NCI-H82 treated with DMSO at 0.1 percent for 48 hours (cell line): ENCODE data around the gene RNF152.
A peak's percentile ranks its signal among the peaks of the same experiment; 100 is the strongest.

ENCODE experiments used
- DNase-seq: peaks from one replicate; lab custom pipeline; 2025; ENCODE audit not compliant: unreplicated experiment; lab: John Stamatoyannopoulos, UW

Gene RNF152, protein sequence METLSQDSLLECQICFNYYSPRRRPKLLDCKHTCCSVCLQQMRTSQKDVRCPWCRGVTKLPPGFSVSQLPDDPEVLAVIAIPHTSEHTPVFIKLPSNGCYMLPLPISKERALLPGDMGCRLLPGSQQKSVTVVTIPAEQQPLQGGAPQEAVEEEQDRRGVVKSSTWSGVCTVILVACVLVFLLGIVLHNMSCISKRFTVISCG

DNA sequence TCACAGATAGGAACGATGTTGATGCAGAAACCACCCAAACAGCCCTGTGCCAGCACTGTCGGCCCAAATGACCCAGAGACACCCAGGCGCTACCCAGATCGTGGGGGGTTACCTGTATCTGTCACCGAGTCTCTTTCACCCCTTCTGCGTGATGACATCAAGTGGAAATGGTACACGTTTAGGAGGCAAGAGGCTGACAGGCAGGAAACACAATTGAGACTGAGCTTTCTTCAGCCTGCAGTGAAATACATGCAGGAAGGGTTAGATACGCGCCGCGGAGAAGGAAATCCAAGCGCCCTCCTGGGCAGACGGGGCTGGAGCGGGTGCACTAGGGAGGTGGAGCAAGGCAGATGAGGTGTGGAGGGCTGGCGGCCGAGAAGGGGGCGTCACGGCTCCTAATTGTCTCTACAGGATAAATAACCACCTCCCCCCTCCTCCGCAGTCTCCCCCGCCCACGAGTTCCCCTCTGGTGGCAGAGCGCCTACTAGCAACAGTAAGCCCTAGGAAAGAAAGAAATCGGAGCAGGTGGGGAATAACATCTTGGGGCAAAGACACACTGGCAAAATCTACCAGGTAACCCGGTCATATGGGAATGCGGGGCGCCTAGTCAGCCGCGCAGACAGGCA, at the start of gene RNF152:
Gene RNF152 (minus strand): TSS at position 325 of the 626 bp plus-strand sequence. CDS start 76,544 bp downstream, outside the sequence.
- DNase-seq, result peak; percentile 79

DNA sequence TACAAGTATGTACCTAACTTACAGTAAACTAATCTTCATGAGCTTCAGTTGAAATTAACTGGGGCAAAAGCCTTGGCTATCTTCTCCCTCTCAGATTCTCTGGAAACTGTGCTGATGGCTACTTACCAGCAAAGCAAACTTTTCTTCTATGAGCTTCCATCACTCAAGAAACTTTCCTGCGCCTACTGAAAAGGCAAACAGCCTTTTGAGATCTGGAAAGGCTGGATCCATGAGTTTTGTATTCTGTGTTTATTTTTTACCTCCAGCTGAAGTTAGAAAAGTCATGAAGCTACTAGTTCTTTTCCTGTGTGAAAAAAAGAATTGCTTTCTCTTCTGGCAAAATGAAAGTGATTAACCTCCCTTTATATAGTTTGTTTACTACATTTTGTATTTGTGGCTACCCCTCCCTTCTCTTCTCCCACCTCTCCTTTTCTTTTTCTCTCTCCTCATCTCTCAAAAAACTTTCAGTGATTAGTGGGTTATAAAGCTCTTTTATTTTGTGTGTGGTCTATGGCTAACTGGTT, 49.2 kb upstream of the RNF152 start:
- DNase-seq, result no peak

DNA sequence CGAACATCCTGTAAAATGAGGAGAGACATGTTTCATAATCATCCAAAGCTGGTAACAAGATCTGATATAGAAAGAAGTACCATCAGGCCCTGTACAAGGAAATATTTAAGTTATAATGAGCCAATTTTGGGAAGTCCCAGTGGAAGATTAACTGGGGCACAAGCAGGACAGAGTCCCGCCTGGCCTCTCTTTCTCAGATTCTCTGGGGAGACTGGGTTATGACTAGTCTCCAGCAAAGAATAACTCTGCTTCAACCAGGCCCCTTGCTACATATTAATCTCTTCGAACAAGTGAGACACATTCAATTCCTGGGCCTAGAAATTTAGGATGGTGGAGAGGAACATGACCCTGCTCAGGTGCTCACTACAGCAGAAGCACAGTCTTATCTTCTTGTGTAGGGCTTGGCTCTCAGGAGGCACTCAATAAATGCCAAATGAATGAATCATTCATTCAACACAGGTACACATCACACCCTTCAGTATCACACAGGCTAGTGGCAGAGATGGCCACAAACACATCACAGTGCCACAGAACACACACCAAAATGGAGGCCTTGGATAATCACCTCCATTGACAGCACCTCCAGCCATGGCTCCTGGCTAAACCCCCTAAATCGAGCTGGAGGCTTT, 46.4 kb upstream of the RNF152 start:
- DNase-seq, result no peak

DNA sequence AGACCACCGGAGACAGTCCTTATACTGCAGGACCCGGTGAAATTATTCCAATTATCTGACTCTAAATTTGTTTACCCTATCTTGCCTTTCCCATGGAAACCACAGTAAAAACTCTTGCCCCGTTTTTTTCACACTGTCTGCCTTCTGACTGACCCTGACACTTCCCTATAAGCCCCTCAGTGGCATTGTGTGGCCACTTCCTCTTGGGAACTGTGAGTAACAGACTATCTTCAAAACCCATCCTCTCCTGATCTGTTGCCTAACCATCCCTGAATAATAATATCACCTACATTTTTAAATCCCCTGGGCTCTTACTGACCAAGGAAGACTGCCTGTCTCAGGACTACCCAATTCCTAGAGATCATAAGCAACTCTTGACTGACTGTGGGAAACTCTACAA, 42.6 kb upstream of the RNF152 start:
- no peak for DNase-seq

DNA sequence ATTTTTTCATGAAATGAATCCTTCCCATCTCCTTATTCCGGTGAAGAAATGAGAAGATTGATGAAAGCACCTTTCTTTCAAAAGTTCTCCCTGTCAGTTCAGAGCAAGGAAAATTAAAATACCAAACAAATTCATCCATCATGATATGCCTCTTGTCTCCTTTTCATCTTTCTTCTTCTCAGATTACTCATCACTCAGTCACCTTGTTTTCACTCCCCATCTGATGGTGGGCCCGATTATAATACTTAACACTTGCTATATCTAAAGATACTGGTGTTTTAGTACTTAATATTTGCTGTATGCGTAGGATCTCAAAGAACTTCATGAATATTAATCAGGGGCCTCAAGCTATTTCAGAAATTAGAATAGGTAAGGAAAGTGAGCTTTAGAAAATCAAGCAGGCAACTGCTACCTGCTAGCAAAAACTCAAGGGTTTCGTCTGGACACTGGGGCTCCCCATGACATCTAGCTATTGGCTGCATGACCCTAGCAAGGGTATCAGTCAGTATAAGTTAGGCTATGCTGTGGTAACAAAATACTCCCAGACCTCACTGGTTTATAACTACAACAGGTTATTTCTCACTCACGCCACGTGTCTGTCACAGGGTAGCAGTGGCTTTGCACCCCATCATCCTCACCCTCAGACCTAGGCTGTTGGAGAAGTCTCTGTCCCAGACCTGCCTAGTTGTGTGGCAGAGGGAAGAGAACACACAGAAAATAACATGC, 39.0 kb upstream of the RNF152 start:
- no peak for DNase-seq

DNA sequence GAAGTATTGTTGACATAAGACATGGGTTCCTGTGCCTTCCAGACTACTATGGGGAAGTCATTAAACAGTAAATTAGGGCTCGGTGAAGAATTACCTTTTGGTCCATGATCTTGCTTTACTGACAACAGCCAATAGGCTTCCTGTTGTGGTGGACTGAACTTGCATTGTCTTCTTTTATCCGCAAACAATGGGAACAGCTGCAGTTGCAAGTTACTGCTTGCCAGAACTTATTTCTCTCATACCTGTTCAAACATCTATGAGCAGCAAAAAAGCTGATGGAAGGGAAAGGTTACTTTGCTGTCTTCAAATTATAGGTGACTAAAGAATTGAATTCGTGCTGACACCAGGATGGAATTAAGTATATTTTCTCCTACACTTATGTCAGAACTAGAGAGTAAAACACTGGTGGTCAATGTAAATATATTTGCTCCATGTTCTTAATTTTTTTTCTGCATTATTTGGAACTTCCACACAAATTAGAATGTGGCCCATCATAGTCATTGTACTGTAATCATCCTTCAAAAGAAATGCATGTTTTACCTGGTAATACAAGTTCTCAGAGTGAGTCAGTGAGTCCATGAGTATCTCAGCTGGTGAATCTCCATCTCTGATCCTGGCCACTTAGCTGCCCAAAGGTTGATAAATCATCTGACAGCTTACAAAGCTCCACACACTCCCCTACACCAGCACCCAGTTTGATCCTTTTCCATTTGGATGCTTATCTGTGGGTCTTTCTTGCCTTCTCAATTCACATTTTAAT, 37.3 kb upstream of the RNF152 start:
- no peak for DNase-seq

DNA sequence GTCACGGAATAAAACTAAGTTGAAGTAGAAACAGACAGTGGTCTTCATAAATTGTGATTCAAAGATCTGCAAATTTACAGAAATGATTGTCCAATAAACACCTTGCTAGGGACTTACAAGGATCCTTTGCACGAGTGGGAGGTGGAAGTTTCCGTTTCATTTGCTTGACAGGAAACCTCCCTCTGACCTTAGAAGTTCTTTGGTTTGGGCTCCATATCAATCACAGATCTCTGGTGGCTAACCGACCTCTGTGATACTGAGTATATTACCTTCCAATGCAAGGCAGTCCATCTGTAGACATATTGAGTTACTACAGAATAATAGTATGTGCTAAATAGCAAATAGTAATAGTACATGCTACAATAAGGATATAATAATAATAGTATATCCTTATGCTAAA, 33.7 kb upstream of the RNF152 start:
- no peak for DNase-seq

DNA sequence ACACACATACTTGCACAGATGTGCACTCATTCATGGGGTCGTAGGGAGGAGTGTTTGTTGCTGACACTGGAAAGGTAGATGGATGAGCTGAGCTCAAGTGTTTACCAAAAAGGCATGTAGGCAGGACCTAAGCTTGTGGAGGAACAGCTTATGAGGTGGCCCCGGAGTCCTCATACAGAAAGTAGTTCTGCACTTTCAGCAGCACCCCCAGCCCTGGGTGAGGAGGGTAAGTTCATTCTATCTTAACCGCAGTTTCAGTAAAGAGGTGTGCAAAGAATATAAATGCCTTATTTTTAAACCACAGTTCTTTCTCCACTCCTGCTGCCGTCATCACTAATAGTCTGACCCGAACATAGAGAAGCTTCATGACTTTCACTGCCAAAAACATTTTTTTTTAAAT, 31.7 kb upstream of the RNF152 start:
- DNase-seq, result no peak

DNA sequence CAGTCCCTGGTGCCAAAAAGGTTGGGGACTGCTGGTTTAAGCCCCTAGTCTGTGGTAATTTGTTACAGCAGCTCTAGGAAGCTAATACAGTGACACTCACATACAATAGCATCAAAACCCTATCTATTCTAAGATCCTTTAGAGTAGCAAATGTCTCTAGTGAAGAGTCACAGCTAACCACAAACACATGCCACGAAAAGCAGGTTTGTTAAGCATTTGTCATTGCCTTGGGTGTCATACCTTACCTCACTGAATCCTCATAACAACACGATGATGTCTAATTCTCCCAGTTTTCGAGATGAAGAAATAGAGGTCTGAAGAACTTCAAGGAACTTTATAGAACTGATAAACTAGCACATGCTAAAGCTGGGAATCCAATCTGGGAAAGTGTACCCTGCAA, 29.6 kb upstream of the RNF152 start:
- DNase-seq, result no peak

DNA sequence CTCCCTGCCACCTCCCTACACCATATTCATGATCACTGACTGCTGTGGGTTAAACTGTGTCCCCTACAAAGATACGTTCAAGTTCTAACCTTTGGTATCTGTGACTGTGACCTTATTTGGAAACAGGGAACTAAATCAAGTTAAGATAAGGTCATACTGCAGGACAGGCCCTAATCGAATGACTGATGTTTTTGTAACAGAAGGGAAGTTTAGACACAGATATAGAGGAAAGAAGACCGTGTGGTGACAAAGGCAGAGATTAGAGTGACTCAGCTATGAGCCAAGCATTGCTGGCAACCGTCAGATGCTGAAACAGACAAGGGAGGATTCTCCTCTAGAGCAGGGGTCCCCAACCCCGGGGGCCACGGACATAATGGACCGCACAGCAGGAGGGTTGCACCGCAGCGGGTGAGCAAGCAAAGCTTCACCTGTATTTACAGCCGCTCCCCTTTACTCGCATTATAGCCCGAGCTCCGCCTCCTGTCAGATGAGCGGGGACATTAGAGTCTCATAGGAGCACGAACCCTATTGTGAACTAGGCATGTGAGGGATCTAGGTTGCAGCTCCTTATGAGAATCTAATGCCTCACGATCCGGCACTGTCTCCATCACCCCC, 28.9 kb upstream of the RNF152 start:
- no peak for DNase-seq

DNA sequence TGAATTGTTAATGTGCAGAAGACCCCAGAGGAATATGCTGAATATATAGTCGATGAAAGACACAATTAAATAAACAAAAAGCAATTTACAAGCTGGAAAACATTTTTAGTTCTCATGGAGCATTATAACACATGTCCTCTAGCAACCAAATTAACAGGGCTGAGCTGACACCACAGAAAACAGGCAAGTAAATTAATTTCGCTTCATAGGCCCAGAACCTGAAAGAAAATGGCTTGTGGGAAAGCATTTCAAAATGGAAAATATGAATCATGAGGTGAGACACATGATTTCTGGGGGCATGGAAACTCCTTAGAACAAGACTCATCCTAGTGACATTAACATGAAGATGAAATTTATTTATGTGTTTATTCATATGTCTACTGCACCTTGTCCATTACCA, 25.0 kb upstream of the RNF152 start:
- no peak for DNase-seq

DNA sequence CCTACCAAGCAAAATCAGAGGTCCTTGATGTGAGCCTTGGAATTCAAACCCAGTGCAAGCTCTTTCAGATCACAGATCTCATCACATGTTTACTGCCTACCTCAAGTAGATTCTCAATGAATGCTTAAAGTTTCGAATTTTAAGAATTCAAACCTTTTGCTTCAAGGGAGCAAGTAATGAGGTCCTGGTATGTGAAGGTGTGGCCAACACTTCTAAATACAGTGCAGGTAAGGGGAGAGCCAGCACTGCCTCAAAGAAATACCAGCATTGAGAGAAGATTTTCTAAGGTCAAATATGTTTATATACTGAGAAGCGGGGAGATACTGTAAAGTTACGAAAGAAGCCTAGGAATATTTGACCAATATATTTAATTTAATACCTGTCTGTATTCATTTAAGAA, 19.7 kb upstream of the RNF152 start:
- no peak for DNase-seq

DNA sequence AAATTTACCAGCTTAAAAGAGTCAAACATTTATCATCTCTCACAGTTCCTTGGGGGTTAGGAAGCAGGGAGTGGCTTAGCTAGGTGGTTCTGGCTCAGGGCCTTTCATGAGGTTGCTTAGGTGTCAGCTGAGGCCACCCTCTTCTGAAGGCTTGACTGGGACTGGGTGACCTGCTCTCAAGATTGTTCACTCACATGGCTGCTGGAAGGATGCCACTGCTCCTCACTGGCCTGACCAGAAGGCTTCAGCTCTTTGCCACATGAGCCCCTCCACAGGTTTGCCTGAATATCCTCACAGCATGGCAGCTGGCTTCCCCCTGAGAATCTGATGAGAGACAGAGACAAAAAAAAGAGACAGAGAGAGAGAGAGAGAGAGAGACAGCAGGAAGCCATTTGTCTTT, 17.3 kb upstream of the RNF152 start:
- DNase-seq, result no peak

DNA sequence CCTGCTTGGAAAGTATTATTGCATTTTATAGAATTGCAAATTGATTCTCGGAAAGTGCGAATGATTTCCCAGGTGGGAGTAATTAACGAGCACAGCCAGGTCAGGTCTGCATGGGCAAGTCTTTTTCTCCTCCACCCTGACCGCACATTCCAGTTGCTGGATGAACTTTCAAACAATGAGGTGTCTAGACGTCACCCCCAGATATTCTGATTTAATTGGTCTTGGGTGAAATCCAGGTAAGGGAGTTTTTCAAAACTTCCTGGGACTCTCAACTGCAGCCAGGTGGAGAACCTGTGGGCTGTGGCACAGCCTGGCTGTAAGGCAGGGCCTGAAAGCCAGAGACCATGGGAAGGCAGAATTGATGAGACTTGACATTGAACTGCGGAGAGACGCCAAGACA, 15.9 kb upstream of the RNF152 start:
- no peak for DNase-seq

DNA sequence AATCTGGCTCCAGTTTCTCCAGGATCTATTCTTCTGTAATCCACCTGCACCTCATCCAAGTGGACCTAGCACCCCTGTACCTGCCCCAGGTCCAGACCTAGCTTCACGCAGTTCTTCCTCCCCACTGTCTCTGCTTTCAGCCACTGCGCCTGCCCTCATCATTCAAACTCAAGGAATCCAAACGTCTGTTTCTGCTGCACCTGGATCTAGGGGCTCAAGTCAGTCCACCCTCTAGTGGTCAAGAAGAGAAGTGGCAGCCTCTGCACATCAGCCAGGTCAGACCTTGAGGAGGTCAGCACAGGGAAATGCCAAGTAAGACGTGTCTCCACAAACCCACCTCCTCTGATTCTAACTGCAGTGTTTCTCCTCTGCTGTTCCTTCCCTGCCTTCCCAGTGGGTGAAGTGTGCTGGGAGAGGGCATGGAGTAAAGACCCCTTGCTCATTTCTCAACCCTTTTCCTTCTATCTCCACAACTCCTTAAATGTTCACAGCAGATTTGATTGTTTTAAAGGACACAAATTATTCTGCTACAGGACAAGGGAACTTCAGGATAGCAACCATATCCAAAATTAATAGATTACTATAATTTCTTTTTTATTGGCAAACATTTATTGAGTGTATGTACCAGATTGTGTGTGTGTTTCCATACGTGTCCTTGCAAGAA, 8.6 kb upstream of the RNF152 start:
- peak; percentile 73 for DNase-seq

DNA sequence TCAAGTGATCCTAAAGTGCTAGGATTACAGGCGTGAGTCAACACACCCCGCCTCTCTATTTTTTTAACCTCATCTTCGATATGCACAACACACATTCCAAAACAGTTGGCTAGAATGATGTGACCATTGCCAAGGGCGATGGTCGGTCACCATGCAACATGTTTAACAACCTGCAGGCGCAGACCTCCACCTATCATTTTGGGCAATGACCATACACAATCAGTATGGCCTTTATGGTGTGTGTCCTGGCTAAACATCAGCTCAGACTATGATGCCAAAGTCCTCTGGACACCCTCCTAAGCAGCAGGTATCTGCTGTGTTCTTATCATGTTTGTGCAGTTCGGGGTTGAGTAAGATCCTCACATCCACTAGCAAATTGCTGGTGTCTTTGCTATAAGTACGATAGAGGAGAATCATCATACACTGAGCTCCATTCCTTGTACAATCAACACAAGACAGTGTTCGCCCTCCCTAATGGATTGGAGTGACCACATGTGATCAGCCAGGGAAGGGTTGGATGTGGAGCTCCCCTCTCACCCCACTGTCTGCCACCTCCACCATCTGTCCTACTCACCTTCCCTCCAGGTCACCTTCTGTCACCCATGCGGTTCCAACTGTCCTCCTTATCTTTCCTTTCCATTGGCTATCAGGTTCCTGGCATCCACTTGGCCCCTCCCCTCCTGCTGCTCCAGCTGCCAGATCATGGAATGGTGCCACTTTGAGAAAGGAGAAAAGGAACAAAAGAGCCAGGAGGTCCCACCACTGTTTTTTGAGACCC, 7.9 kb upstream of the RNF152 start:
- DNase-seq, result peak; percentile 60

DNA sequence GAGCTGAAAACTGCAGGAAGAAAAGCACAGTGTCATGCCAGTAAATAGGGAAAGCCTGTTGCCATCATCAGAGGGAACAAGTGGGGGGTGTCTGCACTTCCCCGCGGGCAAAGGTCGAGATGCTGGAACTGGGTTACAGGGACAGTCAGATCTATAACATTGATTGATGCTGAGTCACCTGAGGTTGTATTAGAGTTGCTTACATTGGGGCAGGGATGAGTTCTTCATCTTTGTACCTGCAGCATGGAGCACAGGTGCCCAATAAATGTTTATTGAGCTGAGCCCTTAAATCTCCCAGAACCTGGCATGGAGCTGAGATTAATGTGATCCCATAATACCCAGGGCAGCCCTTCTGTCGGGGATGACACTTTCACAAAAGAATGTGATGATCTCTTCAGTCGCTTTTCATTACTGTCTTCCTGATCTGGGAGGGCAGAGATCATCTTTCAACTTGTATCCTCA, 5.9 kb upstream of the RNF152 start:
- DNase-seq, result peak; percentile 92

DNA sequence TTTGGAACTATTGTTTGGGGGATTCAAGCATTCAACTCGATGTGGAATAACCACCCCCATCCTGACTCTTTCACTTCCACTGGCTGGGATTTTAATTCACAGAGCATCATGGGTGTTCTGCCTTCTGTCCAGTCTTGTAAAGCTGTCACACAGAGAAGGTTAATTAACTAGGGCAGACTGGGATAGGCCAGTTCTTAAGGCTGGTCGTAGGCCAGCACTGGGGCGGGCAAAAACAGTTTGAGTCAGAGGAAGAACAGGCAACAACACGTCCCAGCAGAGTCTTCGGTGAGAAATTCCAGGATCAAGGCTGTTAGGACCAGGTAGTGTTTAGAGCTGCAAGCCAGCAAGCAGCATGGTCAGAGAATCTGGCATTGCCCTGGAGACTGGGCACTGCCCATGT, 4.0 kb upstream of the RNF152 start:
- DNase-seq, result no peak

DNA sequence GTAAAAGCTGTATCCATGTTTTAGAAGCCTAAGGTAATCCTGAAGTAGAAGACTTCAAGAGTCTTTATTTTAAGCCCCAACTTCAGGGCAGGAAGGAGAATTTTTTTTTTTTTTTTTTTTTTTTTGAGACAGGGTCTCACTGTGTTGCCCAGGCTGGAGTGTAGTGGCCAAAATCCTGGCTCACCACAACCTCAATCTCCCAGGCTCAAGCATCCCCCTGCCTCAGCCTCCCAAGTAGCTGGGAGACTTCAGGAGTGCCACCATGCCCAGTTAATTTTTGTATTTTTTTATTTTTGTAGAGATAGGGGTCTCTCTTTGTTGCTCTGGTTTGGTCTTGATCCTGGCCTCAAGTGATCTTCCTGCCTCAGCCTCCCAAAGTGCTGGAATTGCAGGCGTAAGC, 3.3 kb upstream of the RNF152 start:
- DNase-seq, result no peak
